HS-5 (cell line): ENCODE results near the gene RELT.

ENCODE experiments used
- DNase-seq: peaks from one replicate; pipeline ENCODE4 v3.0.0-alpha.2; 2012; ENCODE audit warnings: low read depth

Gene RELT

GRCh38 chr11:73376160-73376802 lies at the start of gene RELT:
RELT (plus strand) TSS chr11:73376399; CDS start chr11:73389137, 12,738 bp downstream.
- peak; percentile 45 for DNase-seq

DNA sequence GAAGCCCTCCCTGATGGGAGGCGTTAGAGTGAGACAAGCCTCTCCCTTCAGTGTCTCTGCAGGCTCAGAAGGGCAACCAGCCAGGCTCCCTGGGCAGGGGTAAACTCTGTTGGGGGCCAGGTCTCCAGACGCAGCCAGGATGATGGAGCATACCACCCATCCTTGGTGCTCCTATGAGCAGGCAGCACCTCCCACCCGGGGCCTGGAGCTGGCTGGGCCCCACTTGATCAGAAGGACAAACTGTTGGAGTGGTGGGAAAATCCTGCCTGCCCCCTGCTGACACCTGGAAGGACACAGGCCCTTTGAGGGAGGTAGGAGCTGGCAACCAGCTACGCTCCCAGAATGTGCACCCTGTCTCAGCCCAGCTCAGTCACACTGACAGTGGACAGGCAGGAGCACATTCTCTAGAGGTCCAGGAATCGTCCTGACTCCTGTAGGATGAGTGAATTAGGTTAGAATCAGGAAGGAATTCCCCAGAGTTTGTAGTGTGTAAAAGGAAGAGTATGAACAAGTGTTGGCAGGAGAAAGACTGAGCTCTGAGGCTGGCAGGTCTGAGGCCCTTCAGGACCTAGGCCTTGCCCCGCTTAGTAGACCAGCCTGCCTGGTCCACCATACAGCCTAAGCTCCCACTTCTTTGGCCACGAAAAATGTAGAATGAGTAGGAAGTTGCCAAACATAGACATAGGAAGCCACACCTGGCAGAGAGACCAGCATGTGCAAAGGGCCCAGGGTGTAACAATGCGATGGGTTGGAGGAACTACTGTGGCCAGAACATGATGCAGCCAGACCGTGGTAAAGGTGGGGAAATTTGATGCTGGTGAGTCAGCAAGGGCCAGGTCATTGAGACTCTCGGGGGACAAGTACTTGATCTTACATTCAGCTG lies 49.0 kb upstream of the RELT start:
- DNase-seq, result no peak

GRCh38 chr11:73327812-73328364 lies 48.3 kb upstream of the RELT start:
- DNase-seq, result no peak

DNA sequence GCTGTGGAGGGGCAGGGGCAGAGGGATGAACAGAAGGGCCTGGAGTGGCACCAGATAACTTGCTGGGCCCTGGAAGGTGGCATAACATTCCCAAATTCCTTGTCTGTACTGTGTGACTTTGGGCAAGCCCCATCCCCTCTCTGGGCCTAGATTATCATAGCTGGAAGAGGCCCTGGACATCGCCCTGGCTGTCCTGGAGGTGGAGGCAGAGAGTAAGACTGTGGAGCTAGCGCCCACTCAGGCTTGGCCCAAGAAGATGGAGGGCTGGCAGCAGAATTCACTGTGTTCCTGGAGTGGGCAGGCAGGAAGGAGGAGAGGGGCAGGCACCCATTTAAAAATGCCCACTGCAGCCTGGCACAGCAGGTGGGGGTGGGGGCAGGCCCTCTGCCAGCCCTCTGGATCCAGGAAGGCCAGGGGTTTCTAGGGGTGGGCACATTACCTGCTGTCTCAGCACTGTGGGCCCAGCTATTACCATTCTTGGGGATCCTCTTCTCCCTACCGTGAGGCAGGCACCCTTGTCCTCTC lies 45.6 kb upstream of the RELT start:
- no peak for DNase-seq

DNA sequence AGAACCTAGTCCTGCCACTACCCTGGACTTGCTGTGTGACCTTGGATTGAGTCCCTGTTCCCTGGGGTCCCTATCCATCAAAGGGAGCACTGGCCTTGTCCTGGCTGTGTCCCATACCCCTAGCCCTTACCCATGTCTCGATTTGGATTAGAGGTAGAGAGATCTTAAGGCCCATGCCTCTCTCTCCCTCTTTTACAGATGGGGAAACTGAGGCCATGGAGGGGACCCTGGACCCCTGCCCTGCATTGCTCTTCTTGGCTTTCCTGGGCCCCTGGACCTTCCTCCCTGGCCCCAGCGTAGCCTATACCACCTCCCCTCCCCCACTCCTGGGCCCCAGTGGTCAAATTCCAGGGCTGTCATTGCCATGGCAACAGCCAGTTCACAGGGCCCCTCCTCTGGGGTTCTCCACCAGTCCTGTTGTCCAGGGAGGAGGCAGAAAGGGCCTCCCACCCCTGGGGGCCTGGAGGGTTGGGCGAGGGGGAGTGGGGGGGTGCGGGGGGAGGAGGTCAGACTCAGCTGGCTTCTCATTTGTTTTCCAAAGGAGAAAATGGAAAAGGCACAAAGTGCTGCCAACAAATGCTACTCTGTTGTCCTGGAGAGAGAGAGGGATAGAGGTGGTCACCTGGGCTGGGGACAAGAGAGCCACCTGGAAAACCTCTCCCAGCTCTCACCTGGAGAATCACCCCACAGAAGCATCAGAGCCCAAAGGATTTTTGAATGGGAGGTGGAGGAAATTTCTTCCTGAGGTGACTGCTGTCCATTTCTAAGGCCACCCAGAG lies 44.9 kb upstream of the RELT start:
- no peak for DNase-seq

DNA sequence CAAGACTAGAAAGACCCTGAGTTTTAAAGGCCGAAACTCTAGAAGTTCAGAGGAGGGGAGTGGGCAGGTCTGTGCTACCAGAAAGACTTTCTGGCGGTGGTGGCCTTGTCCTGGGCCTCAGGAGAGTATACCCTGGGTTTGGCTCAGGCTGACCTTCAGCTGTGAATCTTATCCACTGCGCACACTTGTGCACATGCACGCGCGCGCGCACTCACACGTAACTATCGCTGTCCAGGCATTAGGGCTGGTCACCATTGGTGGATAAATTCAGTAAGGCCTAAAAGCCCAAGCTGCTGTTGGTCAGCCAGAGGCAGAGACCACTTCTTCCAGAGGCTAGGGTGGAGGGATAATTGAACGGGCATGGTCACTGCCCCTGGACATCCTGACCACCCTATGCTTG lies 43.0 kb upstream of the RELT start:
- DNase-seq, result no peak

DNA sequence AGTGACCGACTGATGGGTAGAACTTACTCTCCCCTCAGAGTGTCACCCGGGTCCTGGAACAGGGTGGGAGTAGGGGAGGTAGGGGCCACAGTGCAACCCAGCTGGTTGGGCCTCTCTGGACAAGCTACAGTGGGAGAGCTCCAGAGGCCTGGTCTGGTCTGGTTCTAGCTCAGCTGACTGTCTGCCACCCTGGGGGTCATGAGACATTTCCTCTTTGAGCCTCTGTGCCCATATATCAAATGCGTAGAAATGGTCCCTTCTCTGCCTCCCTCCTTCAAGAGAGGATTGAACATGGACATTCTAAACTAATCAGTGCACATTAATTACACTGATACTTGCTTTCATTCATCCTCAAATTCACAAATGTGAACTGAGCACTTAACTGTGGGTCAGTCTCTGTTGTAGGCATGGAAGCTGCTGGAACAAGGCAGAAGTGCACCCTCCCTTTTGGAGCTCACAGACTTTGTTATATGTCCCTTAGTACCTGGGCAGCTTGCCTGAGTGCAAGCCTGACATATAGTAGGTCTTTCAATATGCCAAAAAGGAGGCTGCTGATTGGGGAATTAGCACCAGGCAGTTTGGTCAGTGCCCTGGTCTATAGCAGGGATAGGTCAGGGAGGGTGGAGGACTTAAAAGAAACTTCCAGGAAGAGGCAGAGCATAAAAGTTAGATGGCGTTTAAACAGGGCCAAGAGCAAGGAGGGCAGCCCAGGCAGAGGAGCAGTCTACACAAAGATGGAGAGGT lies 42.4 kb upstream of the RELT start:
- DNase-seq, result no peak

GRCh38 chr11:73334384-73335203 lies 41.6 kb upstream of the RELT start:
- DNase-seq, result peak; percentile 58

DNA sequence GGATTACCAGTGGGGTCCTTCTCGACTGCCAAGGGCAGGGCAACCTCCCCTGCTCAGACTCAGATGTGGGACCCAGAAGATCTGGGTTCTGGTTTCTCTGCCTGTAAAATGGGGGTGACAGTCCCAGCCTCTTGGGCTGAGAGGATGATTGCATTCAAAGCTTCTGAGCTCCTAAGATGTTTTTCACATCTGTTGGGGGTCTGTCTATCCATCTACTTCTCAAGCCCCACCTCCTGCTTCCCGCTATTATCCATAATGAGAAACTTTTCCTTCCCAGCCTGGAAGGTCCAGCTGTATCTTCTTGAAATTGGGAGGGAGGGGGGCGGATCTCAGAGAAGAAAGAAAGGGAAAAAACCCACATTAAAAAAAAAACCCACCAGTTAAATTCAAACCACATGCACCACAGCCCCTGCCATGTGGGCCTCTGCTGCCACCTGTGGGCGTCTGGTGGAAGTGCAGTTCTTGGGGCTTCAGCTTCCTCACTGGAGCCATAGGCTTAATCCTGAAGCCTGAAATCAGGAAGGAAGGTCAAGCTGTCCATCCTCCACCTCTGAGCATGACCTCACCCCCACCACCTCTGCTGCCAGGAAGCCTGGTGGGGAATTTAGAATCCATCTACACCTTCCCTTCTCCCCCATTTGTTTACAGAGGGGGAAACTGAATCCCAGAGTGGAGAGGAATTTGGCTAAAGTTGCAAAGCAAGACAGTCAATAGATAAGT lies 40.8 kb upstream of the RELT start:
- DNase-seq, result peak; percentile 60

- DNase-seq, result no peak
These were observed 38.4 kb upstream of the RELT start for GRCh38 chr11:73337846-73338245.

DNA sequence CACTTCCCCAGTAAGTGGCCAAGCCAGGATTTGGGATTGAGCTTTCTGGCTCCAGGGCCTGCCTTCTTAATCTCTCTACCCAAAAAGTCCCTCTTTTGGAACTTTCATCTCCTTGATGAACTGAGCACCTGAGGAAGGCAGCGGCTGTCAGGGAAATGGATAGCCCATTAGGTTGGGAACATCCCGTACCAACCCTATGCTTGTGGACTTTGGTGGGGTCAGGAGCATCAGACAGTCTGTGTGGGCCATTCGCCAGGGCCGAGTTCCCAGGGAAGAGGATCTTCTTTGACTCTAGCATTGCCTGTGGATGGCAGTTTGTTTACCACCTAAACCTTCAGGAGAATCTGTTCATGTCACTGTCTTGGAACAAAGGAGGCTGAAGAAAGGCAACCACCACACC lies 37.9 kb upstream of the RELT start:
- no peak for DNase-seq

DNA sequence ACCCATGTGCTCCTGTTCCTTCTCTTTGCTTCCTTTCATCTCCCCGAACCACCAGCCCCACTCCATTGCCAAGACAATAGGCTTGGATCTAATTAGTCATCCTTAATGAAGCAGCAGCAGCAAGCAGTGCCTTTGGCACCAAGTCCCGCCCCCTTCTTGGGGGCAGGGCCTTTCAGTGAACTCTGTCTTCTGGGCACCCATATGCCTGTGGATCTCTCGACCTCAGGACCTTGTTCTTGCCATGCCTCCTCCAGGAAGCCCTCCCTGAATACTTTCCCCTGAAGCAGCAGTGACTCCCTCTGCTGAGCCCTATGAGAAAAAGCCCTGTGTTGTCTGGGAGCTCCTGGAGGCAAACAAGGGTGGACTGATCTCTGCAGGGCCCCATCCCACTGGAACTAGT lies 36.0 kb upstream of the RELT start:
- DNase-seq, result no peak

GRCh38 chr11:73342633-73343032 lies 33.6 kb upstream of the RELT start:
- DNase-seq, result no peak

- no peak for DNase-seq
These were observed 32.9 kb upstream of the RELT start for GRCh38 chr11:73343076-73343873.

DNA sequence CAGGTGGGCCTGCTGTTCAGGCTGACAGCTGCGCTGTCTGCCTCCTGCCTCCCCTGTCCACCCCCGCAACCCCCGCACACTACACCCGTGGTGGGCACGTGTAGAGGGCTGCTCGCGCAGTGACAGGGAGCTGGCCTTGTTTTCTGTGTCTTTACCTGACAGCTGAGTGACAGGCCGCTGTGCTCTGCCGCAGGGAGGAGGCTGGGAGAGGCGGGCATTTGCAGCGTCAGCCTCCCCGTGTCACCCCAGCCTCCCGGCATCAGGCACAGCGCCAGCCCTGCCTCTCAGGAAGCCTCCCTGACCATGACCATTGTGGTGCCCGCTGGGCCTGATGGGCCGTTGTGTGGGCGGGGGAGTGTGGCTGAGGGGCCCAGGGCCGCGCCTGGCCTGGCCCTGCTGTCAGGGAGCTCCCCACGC lies 32.0 kb upstream of the RELT start:
- DNase-seq, result no peak

- DNase-seq, result no peak
These were observed 30.6 kb upstream of the RELT start for GRCh38 chr11:73345481-73346160.

GRCh38 chr11:73346186-73346935 lies 29.8 kb upstream of the RELT start:
- DNase-seq, result no peak

DNA sequence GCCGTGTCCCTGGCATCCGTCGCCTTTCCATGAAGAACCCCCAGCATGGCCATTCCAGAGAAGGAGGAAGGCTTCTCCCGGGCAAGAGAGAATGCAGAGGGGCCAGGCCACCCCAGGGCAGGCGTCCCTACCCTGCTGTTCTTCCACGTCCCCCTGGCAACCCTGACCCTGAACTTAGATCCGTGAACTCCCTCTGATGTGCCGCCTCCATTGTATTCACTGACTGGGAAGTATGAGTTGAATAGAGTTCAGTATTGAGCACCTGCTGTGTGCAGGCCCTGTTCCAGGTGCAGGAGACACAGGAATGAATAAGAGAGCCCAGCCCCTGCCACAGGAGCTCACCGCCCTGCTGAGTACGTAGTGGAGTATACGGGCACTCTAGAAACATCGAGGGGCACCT lies 29.1 kb upstream of the RELT start:
- no peak for DNase-seq
